HEK293T (cell line): ENCODE measurements around the gene BRD7.

Source experiments
- ARNT ChIP-seq: fragments of 450-650 bp; IDR thresholded peaks from 2 replicates; pipeline ENCODE4 v1.6.1; 2017; ENCODE audit warnings: mild to moderate bottlenecking
- BHLHE40 ChIP-seq: fragments of 450-650 bp; IDR thresholded peaks from 2 replicates; pipeline ENCODE4 v1.6.1; 2016; ENCODE audit warnings: mild to moderate bottlenecking, moderate library complexity, borderline replicate concordance
- CTBP1 ChIP-seq: fragments of 450-650 bp; IDR thresholded peaks from 2 replicates; pipeline ENCODE4 v1.6.1; 2016; ENCODE audit warnings: borderline replicate concordance
- ELF4 ChIP-seq: fragments of 450-650 bp; IDR thresholded peaks from 2 replicates; pipeline ENCODE4 v1.6.1; 2017; ENCODE audit warnings: antibody characterized with exemption
- FOXA1 ChIP-seq: fragments of 450-650 bp; IDR thresholded peaks from 2 replicates; pipeline ENCODE4 v1.6.1; 2016; ENCODE audit warnings: mild to moderate bottlenecking
- FOXK2 ChIP-seq: fragments of 450-650 bp; IDR thresholded peaks from 2 replicates; pipeline ENCODE4 v1.6.1; 2016; ENCODE audit warnings: mild to moderate bottlenecking
- FOXM1 ChIP-seq: fragments of 450-650 bp; IDR thresholded peaks from 2 replicates; pipeline ENCODE4 v1.6.1; 2017; ENCODE audit warnings: mild to moderate bottlenecking, borderline replicate concordance
- HDGF ChIP-seq: fragments of 450-650 bp; IDR thresholded peaks from 2 replicates; pipeline ENCODE4 v1.6.1; 2017; ENCODE audit warnings: antibody characterized with exemption, borderline replicate concordance
- LEF1 ChIP-seq: fragments of 450-650 bp; IDR thresholded peaks from 2 replicates; pipeline ENCODE4 v1.6.1; 2017; ENCODE audit warnings: mild to moderate bottlenecking, borderline replicate concordance
- SP1 ChIP-seq: fragments of 450-650 bp; IDR thresholded peaks from 2 replicates; pipeline ENCODE4 v1.6.1; 2017
- SUZ12 ChIP-seq: fragments of 450-650 bp; IDR thresholded peaks from 2 replicates; pipeline ENCODE4 v1.6.1; 2016; ENCODE audit warnings: mild to moderate bottlenecking
- TARDBP ChIP-seq: fragments of 450-650 bp; IDR thresholded peaks from 2 replicates; pipeline ENCODE4 v1.6.1; 2016
- TF ChIP-seq, protein P1 (sequence below): fragments of 450-650 bp; IDR thresholded peaks from 2 replicates; pipeline ENCODE4 v1.6.1; 2016

DNA sequence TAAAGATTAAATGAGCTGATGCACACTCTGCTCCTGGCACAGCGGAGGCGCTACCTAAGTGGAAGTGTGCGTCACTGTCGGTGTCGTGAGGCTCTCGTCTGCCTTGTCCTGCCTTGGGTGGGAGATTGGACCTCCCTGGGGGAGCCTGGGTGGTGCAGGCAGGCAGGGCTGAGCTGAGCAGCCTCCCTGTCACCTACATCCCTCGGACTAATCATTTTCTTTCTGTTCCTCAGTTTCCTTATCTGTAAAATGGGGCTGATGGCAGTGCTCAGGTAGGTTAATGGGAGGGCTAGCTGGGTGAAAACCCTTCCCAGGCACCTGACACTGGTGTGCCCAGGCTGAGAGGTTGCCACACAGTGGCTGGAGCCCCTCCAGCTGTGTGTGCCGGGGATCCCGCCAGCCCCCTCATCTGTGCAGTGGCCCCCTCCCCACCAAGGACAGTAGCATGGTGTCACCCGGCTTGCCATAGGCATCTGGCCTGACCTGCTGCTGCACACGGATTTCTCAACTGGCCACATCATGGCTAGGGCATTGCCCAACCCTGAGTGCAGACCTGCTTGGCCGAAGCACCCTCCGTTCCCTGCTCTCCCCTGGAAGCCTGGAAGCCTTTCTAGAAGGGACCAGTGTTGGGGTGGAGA is 98.2 kb downstream of the BRD7 start:
- TF ChIP-seq FOXA1 (no peak), HDGF (no peak), CTBP1 (no peak), BHLHE40 (no peak), FOXM1 (no peak), SP1 (no peak), SUZ12 (no peak), ELF4 (no peak), FOXK2 (no peak), ARNT (no peak), TARDBP (no peak), LEF1 (no peak)
- TF ChIP-seq, protein P1, sequence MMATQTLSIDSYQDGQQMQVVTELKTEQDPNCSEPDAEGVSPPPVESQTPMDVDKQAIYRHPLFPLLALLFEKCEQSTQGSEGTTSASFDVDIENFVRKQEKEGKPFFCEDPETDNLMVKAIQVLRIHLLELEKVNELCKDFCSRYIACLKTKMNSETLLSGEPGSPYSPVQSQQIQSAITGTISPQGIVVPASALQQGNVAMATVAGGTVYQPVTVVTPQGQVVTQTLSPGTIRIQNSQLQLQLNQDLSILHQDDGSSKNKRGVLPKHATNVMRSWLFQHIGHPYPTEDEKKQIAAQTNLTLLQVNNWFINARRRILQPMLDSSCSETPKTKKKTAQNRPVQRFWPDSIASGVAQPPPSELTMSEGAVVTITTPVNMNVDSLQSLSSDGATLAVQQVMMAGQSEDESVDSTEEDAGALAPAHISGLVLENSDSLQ, result no peak
